CD4-positive, alpha-beta T cell (primary cell): ENCODE measurements around the gene PRKAB2. TPM values are rescaled to one million over a fixed set of nuclear protein-coding genes. Genes with fewer than 3 reads are reported as not detected.

Experiments used
- ATAC-seq: fragments of 200-7000 bp; cut with Tn5 transposase; one replicate; pipeline ENCODE4 v1.10.0; 2022; ENCODE audit warnings: mild to moderate bottlenecking; ENCODE audit not compliant: poor library complexity
- CTCF ChIA-PET: fragments of 350-600 bp; sonication (Branson Sonifier 250); formaldehyde crosslinking; loops from one replicate; lab custom pipeline; 2021; ENCODE audit warnings: antibody characterized with exemption, inconsistent platforms; lab: Charles Lee
- POLR2A ChIA-PET: fragments of 350-600 bp; sonication (Branson Sonifier 250); formaldehyde crosslinking; loops from one replicate; lab custom pipeline; 2021; ENCODE audit warnings: antibody characterized with exemption, inconsistent platforms; lab: Charles Lee
- DNase-seq, 14 experiments: peaks; one replicate each; pipeline ENCODE4 v3.0.0-alpha.2; 2013 to 2020; ENCODE audit warnings: mixed read lengths in 2 of 14
- H3K27ac ChIP-seq, 2 donors: one replicate each; pipeline versions ENCODE4 v1.5.1 to v1.7.0; 2013; ENCODE audit warnings: low read length in 2 of 2, low read depth in 1 of 2, mild to moderate bottlenecking in 1 of 2
- H3K27me3 ChIP-seq, 2 experiments: 1 replicate in 1 of 2; 2 replicates in 1 of 2; pipeline versions ENCODE4 v1.6.1 to v1.7.0; 2013; ENCODE audit warnings: low read length in 2 of 2, control low read depth in 1 of 2, mild to moderate bottlenecking in 1 of 2, moderate library complexity in 1 of 2; ENCODE audit not compliant: insufficient read depth in 2 of 2, control insufficient read depth in 1 of 2
- H3K36me3 ChIP-seq: one replicate; pipeline ENCODE4 v1.6.1; 2013; ENCODE audit warnings: low read length, control low read depth; ENCODE audit not compliant: insufficient read depth
- H3K4me1 ChIP-seq: one replicate; pipeline ENCODE4 v1.6.1; 2013; ENCODE audit warnings: low read length, control low read depth; ENCODE audit not compliant: insufficient read depth
- H3K4me3 ChIP-seq: one replicate; pipeline ENCODE4 v1.5.1; 2013; ENCODE audit warnings: mild to moderate bottlenecking, low read length, moderate library complexity
- H3K9me3 ChIP-seq, 2 experiments: 1 replicate in 1 of 2; 2 replicates in 1 of 2; pipeline versions ENCODE4 v1.6.1 to v1.7.0; 2013; ENCODE audit warnings: low read length in 2 of 2, mild to moderate bottlenecking in 2 of 2, control low read depth in 1 of 2, moderate library complexity in 1 of 2; ENCODE audit not compliant: control insufficient read depth in 1 of 2, insufficient read depth in 1 of 2
- H3K27ac Mint-ChIP-seq: one replicate; pipeline ENCODE4 v1.8.0; 2020; ENCODE audit warnings: mixed read lengths
- H3K27me3 Mint-ChIP-seq: one replicate; pipeline ENCODE4 v1.8.0; 2021; ENCODE audit warnings: mixed read lengths
- H3K36me3 Mint-ChIP-seq: one replicate; pipeline ENCODE4 v1.8.0; 2021; ENCODE audit warnings: low read depth, mixed read lengths
- H3K4me1 Mint-ChIP-seq: one replicate; pipeline ENCODE4 v1.8.0; 2021; ENCODE audit warnings: low read depth, mixed read lengths
- H3K4me3 Mint-ChIP-seq: one replicate; pipeline ENCODE4 v1.8.0; 2020; ENCODE audit warnings: mild to moderate bottlenecking, mixed read lengths
- H3K9me3 Mint-ChIP-seq: one replicate; pipeline ENCODE4 v1.8.0; 2020; ENCODE audit warnings: mixed read lengths
- CTCF ChIP-seq: fragments of 200-600 bp; IDR thresholded peaks from one replicate; pipeline ENCODE4 v1.8.0; 2022; ENCODE audit warnings: antibody characterized with exemption, mild to moderate bottlenecking
- intact Hi-C, 2 experiments: fragments of 100-400 bp; cut with DNase I in 1 of 2; cut with micrococcal nuclease in 1 of 2; formaldehyde crosslinking; loops; one replicate each; pipeline versions ENCODE4 v1.15.1 to v1.9.0; 2023 to 2025; cut with DNase I, micrococcal nuclease
- polyA plus RNA-seq, 2 donors: library from polyadenylated mRNA; unstranded; fragments of 120-200 nt; gene quantifications; one replicate each; pipeline ENCODE4 v1.2.1, GENCODE V29; 2013
- total RNA-seq, 174 experiments: library from RNA in 2 of 174; stranded (reverse) in 2 of 174; gene quantifications; one replicate each; pipeline ENCODE4 v1.2.3 and lab custom pipeline; 2021 to 2026

The PRKAB2 gene
- total RNA-seq = 1 to 10 TPM; 7.4 to 9.6 TPM
- 13.3 TPM for polyA plus RNA-seq (2013, experiment 1 of 2)
- 13.8 TPM for polyA plus RNA-seq (2013, experiment 2 of 2)
- total RNA-seq (lab: John Stamatoyannopoulos, UW) = 9.7 to 77.6 (median 40.0) reads per million in 172 experiments

GRCh38 chr1:147172168-147173016, at the start of gene PRKAB2:
Gene PRKAB2, minus strand, starts transcription at chr1:147172470. Its CDS starts 326 bp downstream, at chr1:147172144.
- POLR2A ChIA-PET = interaction anchor here (0.8 to 3.9 kb wide), 8 partner anchors 10 to 88 kb away, joined by 3 to 49 read pairs (median 4); partner anchors contain the start of genes CHD1L and FMO5
- peak within 1 kb of the TSS; percentile 99 for H3K4me3 Mint-ChIP-seq
- ATAC-seq = peak; percentile 77

GRCh38 chr1:147218606-147219005, 46.3 kb upstream of the PRKAB2 start:
- no peak overlapping the region for H3K27ac Mint-ChIP-seq
- H3K36me3 Mint-ChIP-seq = no peaks in the 10 kb centered on the region
- Histone ChIP-seq H3K9me3 (no peaks in the 10 kb centered on the region), H3K27ac (no peak overlapping the region), H3K27me3 (no peaks in the 10 kb centered on the region), H3K4me1 (no peaks in the 10 kb centered on the region), H3K36me3 (no peaks in the 10 kb centered on the region), H3K4me3 (no peak overlapping the region)
- H3K27me3 Mint-ChIP-seq = no peaks in the 10 kb centered on the region
- no peak for ATAC-seq
- POLR2A ChIA-PET = no interaction called here
- no peak overlapping the region for H3K4me3 Mint-ChIP-seq
- CTCF ChIA-PET = no interaction called here
- no peak for DNase-seq
- H3K9me3 Mint-ChIP-seq = no peaks in the 10 kb centered on the region
- intact Hi-C loops = no loop called here
- TF ChIP-seq CTCF = no peak
- H3K4me1 Mint-ChIP-seq = peaks cover 2% of the 10 kb centered on the region

More at GRCh38 chr1:147172168-147173016, at the start of gene PRKAB2:
- H3K27me3 Mint-ChIP-seq = no peaks in the 10 kb centered on the region
- intact Hi-C loops = loop anchor here (1.0 to 5.0 kb wide), 2 partner anchors 55 to 70 kb away; partner anchors contain the start of genes CHD1L (in 2 of the 2) and FMO5 (in 1 of the 2)
- peaks cover 50% of the 10 kb centered on the region for H3K36me3 Mint-ChIP-seq
- H3K27me3 ChIP-seq = no peaks in the 10 kb centered on the region
- TF ChIP-seq CTCF = peak; percentile 90
- peaks cover 3% of the 10 kb centered on the region for H3K9me3 Mint-ChIP-seq
- H3K27ac Mint-ChIP-seq = peak within 1 kb of the TSS; percentile 92
- peaks cover 4% of the 10 kb centered on the region for H3K36me3 ChIP-seq
- H3K9me3 ChIP-seq = no peaks in the 10 kb centered on the region
- peaks cover 54% of the 10 kb centered on the region for H3K4me1 Mint-ChIP-seq
- H3K4me3 ChIP-seq = peak within 1 kb of the TSS; percentile 89
- H3K27ac ChIP-seq = peak within 1 kb of the TSS; percentile 57 to 82
- CTCF ChIA-PET = interaction anchor here (0.7 to 2.9 kb wide), 2 partner anchors 10 to 71 kb away, joined by 3 to 33 read pairs; partner anchors contain the start of gene CHD1L
- H3K4me1 ChIP-seq = peaks cover 25% of the 10 kb centered on the region
- DNase-seq = peak; percentile 73 to 95 (median 86)

- Histone ChIP-seq H3K4me1 (no peaks in the 10 kb centered on the region), H3K4me3 (no peak overlapping the region), H3K36me3 (no peaks in the 10 kb centered on the region), H3K9me3 (no peaks in the 10 kb centered on the region), H3K27ac (no peak overlapping the region), H3K27me3 (no peaks in the 10 kb centered on the region)
- TF ChIP-seq CTCF = no peak
- H3K4me1 Mint-ChIP-seq = no peaks in the 10 kb centered on the region
- POLR2A ChIA-PET = no interaction called here
- intact Hi-C loops = no loop called here
- DNase-seq = no peak
- no peak overlapping the region for H3K27ac Mint-ChIP-seq
- no peak for ATAC-seq
- H3K9me3 Mint-ChIP-seq = no peaks in the 10 kb centered on the region
- H3K27me3 Mint-ChIP-seq = no peaks in the 10 kb centered on the region
- H3K4me3 Mint-ChIP-seq = no peak overlapping the region
- no peaks in the 10 kb centered on the region for H3K36me3 Mint-ChIP-seq
- CTCF ChIA-PET = no interaction called here
These were observed 44.9 kb upstream of the PRKAB2 start for GRCh38 chr1:147217141-147217540.
